ENCODE measurements around the gene TTLL8. TPM values are rescaled to one million over a fixed set of nuclear protein-coding genes. Genes with fewer than 3 reads are reported as not detected.

The TTLL8 gene
- total and polyA plus RNA-seq, 2 donors (not counting 3 experiments of a cell fraction or from before 2014, with no cell fraction given), result not detected

DNA sequence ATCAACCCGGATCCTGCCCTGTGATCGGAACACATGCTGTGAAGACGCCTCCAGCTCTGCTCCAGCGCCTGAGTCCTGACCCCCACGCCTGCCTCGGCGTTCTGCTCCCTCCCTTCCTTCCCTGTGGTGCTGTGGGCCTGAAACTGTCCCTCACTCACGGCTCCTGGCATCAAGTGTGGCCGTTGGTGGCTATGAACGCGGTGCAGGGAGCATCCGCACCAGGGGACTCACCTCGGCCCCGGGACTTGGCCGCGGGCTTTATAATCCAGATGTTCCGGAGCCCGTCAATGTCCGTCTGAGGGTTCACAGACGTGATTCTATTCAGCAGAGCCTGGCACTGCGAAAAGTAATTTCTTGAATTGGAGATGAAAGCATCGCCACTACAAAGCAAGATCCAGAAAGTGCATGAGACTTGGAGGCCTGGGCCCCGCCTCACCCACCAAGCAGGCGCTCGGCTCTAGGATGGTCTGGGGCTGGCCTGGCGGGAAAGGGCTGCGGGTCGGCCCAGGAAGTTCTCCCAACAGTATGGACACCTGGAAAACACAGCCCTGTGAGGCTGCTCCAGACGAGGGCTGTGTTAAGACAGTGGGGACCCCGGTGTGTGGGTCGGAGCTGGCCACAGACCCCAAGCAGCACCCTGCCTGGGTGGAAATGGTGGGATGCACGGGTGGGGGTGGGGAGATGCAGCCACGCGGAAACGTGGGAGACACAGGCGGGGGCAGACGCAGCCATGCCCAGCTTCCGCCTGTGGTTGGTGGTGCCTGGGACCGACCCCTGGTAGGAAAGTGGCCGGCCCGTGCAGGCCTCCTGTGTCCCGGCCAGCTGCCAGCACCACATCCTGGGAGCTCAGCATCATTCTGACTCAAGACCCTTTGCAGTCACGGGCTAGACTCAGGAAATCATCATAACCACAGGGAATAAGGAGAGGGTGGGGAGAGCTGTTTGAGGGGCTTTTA lies 23.7 kb downstream of the TTLL8 start:
- dilution Hi-C loops (cut with MboI; ENCODE audit: extremely low pct_ligation_motif_present, low sequenced_read_pairs), result no loop called here

More for the DNA sequence above, 23.7 kb downstream of the TTLL8 start:
- H4K20me1 ChIP-seq (replicated peaks; ENCODE audit: control insufficient read depth, extremely low read depth, insufficient read depth, low read length), result no peaks in the 10 kb centered on the region
- no peaks in the 10 kb centered on the region for H3K79me2 ChIP-seq (ENCODE audit: control insufficient read depth, insufficient read depth, low read length)
- H3K36me3 ChIP-seq (ENCODE audit: control insufficient read depth in 2 of 2, extremely low read depth in 1 of 2, insufficient read depth in 2 of 2, low read length in 2 of 2), result no peaks in the 10 kb centered on the region
- H3K27me3 ChIP-seq (ENCODE audit: control insufficient read depth in 2 of 2, insufficient read depth in 2 of 2, low read length in 2 of 2), result no peaks in the 10 kb centered on the region
- H3K4me1 ChIP-seq (ENCODE audit: control insufficient read depth, extremely low read depth, insufficient read depth, low read length), result no peaks in the 10 kb centered on the region
- no peak overlapping the region for H3K4me3 ChIP-seq (replicated peaks in 1 of 3; ENCODE audit: insufficient read depth in 1 of 3, low read depth in 1 of 3, low read length in 3 of 3)
- H3K9me1 ChIP-seq (replicated peaks; ENCODE audit: control insufficient read depth, extremely low read depth, insufficient read depth, low read length), result no peaks in the 10 kb centered on the region
- DNase-seq (ENCODE audit: low read depth, low spot score) (no peak), FAIRE-seq (no peak)
- no TSS peak for BruUV-seq (replicated peaks)
- ChIA-PET CTCF (interaction anchor here (1.3 kb wide), 1 partner anchor 103 kb away, joined by 4 read pairs; no protein-coding TSS in a partner anchor), POLR2A (no interaction called here)
- no peaks in the 10 kb centered on the region for H3K9me3 ChIP-seq (replicated peaks; ENCODE audit: control insufficient read depth, insufficient read depth, low read length)
- no peak overlapping the region for H2AFZ ChIP-seq (ENCODE audit: low read depth, low read length)
- no peak overlapping the region for H3K4me2 ChIP-seq (ENCODE audit: insufficient read depth, low read length)
- H3K27ac ChIP-seq (ENCODE audit: insufficient read depth, low read depth, low read length), result no peak overlapping the region
- intact Hi-C loops (cut with micrococcal nuclease), result loop anchor here (5.0 kb wide), 2 partner anchors 42 to 267 kb away; no protein-coding TSS in a partner anchor
- no peak overlapping the region for H3K9ac ChIP-seq (replicated peaks; ENCODE audit: extremely low read depth, insufficient read depth, low read length)
- no peak for TF ChIP-seq MYC (IDR thresholded peaks at IDR 0.05; ENCODE audit: low read depth, low read length)
- no peak for TF ChIP-seq FOS (IDR thresholded peaks at IDR 0.05; ENCODE audit: borderline replicate concordance, insufficient read depth, low read length)
- TF ChIP-seq GATA2 (IDR thresholded peaks at IDR 0.05; ENCODE audit: insufficient read depth, insufficient read length, low read depth, low read length), result no peak
- TF ChIP-seq MAX (IDR thresholded peaks at IDR 0.05; ENCODE audit: insufficient read depth, insufficient read length), result no peak
- no peak for TF ChIP-seq POLR2A (IDR thresholded peaks at IDR 0.05; ENCODE audit: low read depth, low read length)
- no peak for TF ChIP-seq EZH2 (IDR thresholded peaks at IDR 0.05; ENCODE audit: borderline replicate concordance, low read depth, low read length, severe bottlenecking)
- no peak for TF ChIP-seq JUN (IDR thresholded peaks at IDR 0.05; ENCODE audit: borderline replicate concordance, insufficient read depth, insufficient read length, low read depth)
- TF ChIP-seq, protein P1, sequence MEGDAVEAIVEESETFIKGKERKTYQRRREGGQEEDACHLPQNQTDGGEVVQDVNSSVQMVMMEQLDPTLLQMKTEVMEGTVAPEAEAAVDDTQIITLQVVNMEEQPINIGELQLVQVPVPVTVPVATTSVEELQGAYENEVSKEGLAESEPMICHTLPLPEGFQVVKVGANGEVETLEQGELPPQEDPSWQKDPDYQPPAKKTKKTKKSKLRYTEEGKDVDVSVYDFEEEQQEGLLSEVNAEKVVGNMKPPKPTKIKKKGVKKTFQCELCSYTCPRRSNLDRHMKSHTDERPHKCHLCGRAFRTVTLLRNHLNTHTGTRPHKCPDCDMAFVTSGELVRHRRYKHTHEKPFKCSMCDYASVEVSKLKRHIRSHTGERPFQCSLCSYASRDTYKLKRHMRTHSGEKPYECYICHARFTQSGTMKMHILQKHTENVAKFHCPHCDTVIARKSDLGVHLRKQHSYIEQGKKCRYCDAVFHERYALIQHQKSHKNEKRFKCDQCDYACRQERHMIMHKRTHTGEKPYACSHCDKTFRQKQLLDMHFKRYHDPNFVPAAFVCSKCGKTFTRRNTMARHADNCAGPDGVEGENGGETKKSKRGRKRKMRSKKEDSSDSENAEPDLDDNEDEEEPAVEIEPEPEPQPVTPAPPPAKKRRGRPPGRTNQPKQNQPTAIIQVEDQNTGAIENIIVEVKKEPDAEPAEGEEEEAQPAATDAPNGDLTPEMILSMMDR (IDR thresholded peaks at IDR 0.05; ENCODE audit: extremely low read depth in 1 of 2, insufficient read depth in 1 of 2, low read depth in 1 of 2, low read length in 2 of 2), result no peak
- no peak for TF ChIP-seq POLR2AphosphoS5 (IDR thresholded peaks at IDR 0.05; ENCODE audit: insufficient read depth, low read depth, low read length)
